CD14-positive monocyte (primary cell): ENCODE results near the gene HLA-DOA. TPM values are rescaled to one million over a fixed set of nuclear protein-coding genes. Genes with fewer than 3 reads are reported as not detected.

ENCODE experiments used
- DNase-seq, 3 donors: peaks; one replicate each; pipeline ENCODE4 v3.0.0-alpha.2; 2011 to 2022
- H2AFZ ChIP-seq: 2 replicates; pipeline ENCODE4 v1.6.0; 2012; ENCODE audit warnings: mild to moderate bottlenecking, low read depth, low read length, inconsistent platforms; ENCODE audit not compliant: insufficient read depth, poor library complexity, severe bottlenecking
- H3K27ac ChIP-seq, 2 donors: 1 replicate in 1 of 2; 2 replicates in 1 of 2; pipeline ENCODE4 v1.5.1; 2012 to 2013; ENCODE audit warnings: low read length in 2 of 2, control low read depth in 1 of 2, inconsistent platforms in 1 of 2, low read depth in 1 of 2, mild to moderate bottlenecking in 1 of 2
- H3K27me3 ChIP-seq, 2 donors: one replicate each; pipeline versions ENCODE4 v1.6.0 to v1.6.1; 2011 to 2013; ENCODE audit warnings: low read length in 2 of 2; ENCODE audit not compliant: control insufficient read depth in 2 of 2, insufficient read depth in 2 of 2
- H3K36me3 ChIP-seq, 2 donors: replicated peaks in 1 of 2; 1 replicate in 1 of 2; 2 replicates in 1 of 2; pipeline versions ENCODE4 v1.5.1 to v1.6.1; 2012 to 2013; ENCODE audit warnings: low read length in 2 of 2, control low read depth in 1 of 2, inconsistent platforms in 1 of 2, mild to moderate bottlenecking in 1 of 2; ENCODE audit not compliant: insufficient read depth in 2 of 2, control insufficient read depth in 1 of 2
- H3K4me1 ChIP-seq, 2 donors: 1 replicate in 1 of 2; 2 replicates in 1 of 2; pipeline versions ENCODE4 v1.5.1 to v1.6.1; 2012 to 2013; ENCODE audit warnings: low read length in 2 of 2, control low read depth in 1 of 2, inconsistent platforms in 1 of 2, mild to moderate bottlenecking in 1 of 2, moderate library complexity in 1 of 2; ENCODE audit not compliant: insufficient read depth in 2 of 2, control insufficient read depth in 1 of 2
- H3K4me2 ChIP-seq: replicated peaks from 2 replicates; pipeline ENCODE3; 2012; ENCODE audit warnings: low read length, moderate library complexity, mild to moderate bottlenecking; ENCODE audit not compliant: poor library complexity, severe bottlenecking; ENCODE audit errors: extremely low read depth
- H3K4me3 ChIP-seq, 3 experiments: fragments of 200-600 bp in 1 of 3; sonication (generic) in 1 of 3; replicated peaks in 1 of 3; 1 replicate in 2 of 3; 2 replicates in 1 of 3; pipeline ENCODE4 v1.5.1; 2011 to 2013; ENCODE audit warnings: low read length in 3 of 3, mild to moderate bottlenecking in 3 of 3, control low read depth in 2 of 3, low read depth in 2 of 3, inconsistent platforms in 1 of 3, moderate library complexity in 1 of 3
- H3K79me2 ChIP-seq: 2 replicates; pipeline ENCODE4 v1.6.0; 2012; ENCODE audit warnings: mild to moderate bottlenecking, control low read depth, inconsistent platforms, low read length, moderate library complexity; ENCODE audit not compliant: insufficient read depth
- H3K9ac ChIP-seq: 2 replicates; pipeline ENCODE4 v1.6.0; 2017; ENCODE audit warnings: low read length, mild to moderate bottlenecking; ENCODE audit not compliant: insufficient read depth, poor library complexity, severe bottlenecking
- H3K9me3 ChIP-seq, 2 donors: replicated peaks in 1 of 2; 1 replicate in 1 of 2; 2 replicates in 1 of 2; pipeline versions ENCODE4 v1.5.1 to v1.6.1; 2012 to 2013; ENCODE audit warnings: low read length in 2 of 2, control low read depth in 1 of 2; ENCODE audit not compliant: control insufficient read depth in 1 of 2, insufficient read depth in 1 of 2
- H4K20me1 ChIP-seq: 2 replicates; pipeline ENCODE4 v1.6.0; 2012; ENCODE audit warnings: mild to moderate bottlenecking, low read length, control low read depth, moderate library complexity; ENCODE audit not compliant: insufficient read depth
- H3K27ac Mint-ChIP-seq, 7 donors: one replicate each; pipeline ENCODE4 v1.8.0; 2020; ENCODE audit warnings: mild to moderate bottlenecking in 7 of 7, mixed read lengths in 7 of 7, moderate library complexity in 6 of 7, inconsistent platforms in 2 of 7
- H3K27me3 Mint-ChIP-seq, 3 donors: one replicate each; pipeline ENCODE4 v1.8.0; 2021 to 2022; ENCODE audit warnings: low read depth in 3 of 3, mild to moderate bottlenecking in 3 of 3, mixed read lengths in 3 of 3, moderate library complexity in 3 of 3, inconsistent platforms in 1 of 3
- H3K36me3 Mint-ChIP-seq, 2 donors: one replicate each; pipeline ENCODE4 v1.8.0; 2020; ENCODE audit warnings: mixed read lengths in 2 of 2, inconsistent platforms in 1 of 2, mild to moderate bottlenecking in 1 of 2
- H3K4me1 Mint-ChIP-seq: one replicate; pipeline ENCODE4 v1.8.0; 2020; ENCODE audit warnings: mild to moderate bottlenecking, mixed read lengths
- H3K4me3 Mint-ChIP-seq, 2 donors: one replicate each; pipeline ENCODE4 v1.8.0; 2020; ENCODE audit warnings: mild to moderate bottlenecking in 2 of 2, mixed read lengths in 2 of 2, moderate library complexity in 1 of 2
- H3K9me3 Mint-ChIP-seq, 7 donors: one replicate each; pipeline ENCODE4 v1.8.0; 2020 to 2022; ENCODE audit warnings: mixed read lengths in 7 of 7, mild to moderate bottlenecking in 6 of 7, moderate library complexity in 6 of 7, inconsistent platforms in 2 of 7
- CTCF ChIP-seq: fragments of 200-600 bp; IDR thresholded peaks from one replicate; pipeline ENCODE4 v1.8.0; 2022; ENCODE audit warnings: antibody characterized with exemption, mild to moderate bottlenecking
- WGBS: methylation state at CpG from one replicate; pipeline ENCODE4 v1.1.5; 2013; ENCODE audit warnings: missing lambda C conversion rate; ENCODE audit not compliant: insufficient coverage; 5-methylcytosine and 5-hydroxymethylcytosine counted together
- intact Hi-C, 2 donors: fragments of 100-400 bp; cut with micrococcal nuclease; formaldehyde crosslinking; loops; one replicate each; pipeline versions ENCODE4 v1.15.0 to v1.15.1; 2023
- polyA plus RNA-seq, 3 donors: library from polyadenylated mRNA; depleted of rRNA in 1 of 3; unstranded in 2 of 3; stranded (reverse) in 1 of 3; fragments of 300-500 nt in 2 of 3; fragments of >200 nt in 1 of 3; fragmentation: Illumina TruSeq in 2 of 3; gene quantifications; 1 replicate in 2 of 3; 2 replicates in 1 of 3; pipeline ENCODE4 v1.2.3, GENCODE V29; 2012 to 2021

HLA-DOA gene
- polyA plus RNA-seq, 3 donors, result 2.8 to 15.4 (median 9.1) TPM

- Mint-ChIP-seq H3K36me3 (no peaks in the 10 kb centered on the region), H3K27ac (no peak overlapping the region), H3K4me1 (peaks cover 9% of the 10 kb centered on the region), H3K27me3 (peaks cover 5 to 11% (median 6%) of the 10 kb centered on the region in 3 donors), H3K9me3 (no peaks in the 10 kb centered on the region), H3K4me3 (no peak overlapping the region)
- Histone ChIP-seq H4K20me1 (no peaks in the 10 kb centered on the region), H3K4me2 (no peak overlapping the region), H3K27ac (no peak overlapping the region), H3K36me3 (no peaks in the 10 kb centered on the region), H2AFZ (no peak overlapping the region), H3K4me1 (no peaks in the 10 kb centered on the region), H3K27me3 (peaks cover 3% of the 10 kb centered on the region in 2 donors), H3K9ac (no peak overlapping the region), H3K4me3 (no peak overlapping the region), H3K9me3 (no peaks in the 10 kb centered on the region), H3K79me2 (no peaks in the 10 kb centered on the region)
- intact Hi-C loops, result no loop called here
- DNase-seq, result no peak
- TF ChIP-seq CTCF, result no peak
- WGBS, result 88% methylated on average over 2 of the region's 4 CpGs
Observed at GRCh38 chr6:32991972-32992371, 17.4 kb downstream of the HLA-DOA start.

DNA sequence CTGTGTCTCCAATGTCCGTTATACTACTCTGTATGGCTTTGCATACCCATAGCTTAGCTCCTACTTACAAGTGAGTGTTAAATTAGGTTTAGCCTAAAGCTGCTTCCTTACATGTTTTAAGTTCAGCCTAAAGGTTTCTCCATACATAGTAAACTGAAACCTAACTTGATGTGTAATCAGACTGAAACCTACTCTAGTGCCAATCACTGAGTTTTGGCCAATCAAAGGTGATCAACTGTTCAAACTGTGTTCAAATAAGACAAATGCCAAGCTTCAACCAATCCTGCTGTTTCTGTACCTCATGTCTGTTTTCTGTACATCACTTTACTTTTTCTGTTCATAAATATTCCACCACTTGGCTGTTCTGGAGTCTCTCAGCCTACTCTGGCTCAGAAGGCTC lies 20.0 kb downstream of the HLA-DOA start:
- no peak for DNase-seq
- no CpG with 5 or more reads among the region's 1 CpG for WGBS
- Histone ChIP-seq H3K4me2 (no peak overlapping the region), H3K4me3 (no peak overlapping the region), H3K9ac (no peak overlapping the region), H3K79me2 (no peaks in the 10 kb centered on the region), H2AFZ (no peak overlapping the region), H4K20me1 (peaks cover 4% of the 10 kb centered on the region), H3K27me3 (no peaks in the 10 kb centered on the region), H3K36me3 (no peaks in the 10 kb centered on the region), H3K27ac (no peak overlapping the region), H3K9me3 (no peaks in the 10 kb centered on the region), H3K4me1 (no peaks in the 10 kb centered on the region)
- Mint-ChIP-seq H3K9me3 (no peaks in the 10 kb centered on the region), H3K36me3 (peaks cover 0 to 7% of the 10 kb centered on the region in 2 donors), H3K27ac (no peak overlapping the region), H3K4me3 (no peak overlapping the region), H3K27me3 (peaks cover 2 to 6% (median 4%) of the 10 kb centered on the region in 3 donors), H3K4me1 (peaks cover 13% of the 10 kb centered on the region)
- no peak for TF ChIP-seq CTCF
- intact Hi-C loops, result no loop called here
